HG02870 (cell line): Measurements from ENCODE around the gene DEFB131A.
"Not testable (repeated sequence)": the region's sequence is repeated elsewhere in the genome, so short reads cannot be mapped to it uniquely, and the experiment has no call there.

ENCODE experiments used
- ATAC-seq: cut with Tn5 transposase; IDR thresholded peaks from one replicate; pipeline ENCODE4 v1.9.1; 2021; ENCODE audit warnings: mild to moderate bottlenecking, moderate library complexity; ENCODE audit not compliant: unreplicated experiment

The DEFB131A gene, protein sequence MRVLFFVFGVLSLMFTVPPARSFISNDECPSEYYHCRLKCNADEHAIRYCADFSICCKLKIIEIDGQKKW

DNA sequence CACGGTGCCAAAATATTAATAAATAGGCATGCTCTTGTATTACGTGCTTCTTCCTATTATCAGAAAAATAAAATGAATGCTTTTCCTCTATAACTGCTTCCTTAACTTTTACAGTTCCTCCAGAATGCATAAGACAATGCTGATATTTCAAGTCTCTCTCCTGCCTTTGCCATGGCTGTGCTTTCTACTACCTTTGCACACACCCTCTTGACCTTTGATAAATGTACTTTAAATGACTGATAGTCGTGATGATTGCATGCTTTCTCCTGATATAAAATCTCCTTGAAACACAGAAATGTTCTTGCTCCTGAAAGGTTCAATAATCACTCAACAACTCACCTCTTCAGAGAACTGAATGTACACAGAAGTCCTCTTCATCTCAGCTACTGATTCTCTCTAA, at the start of gene DEFB131A:
DEFB131A (plus strand) TSS at position 301 of the 400 bp plus-strand sequence. CDS start 120 bp downstream, outside the sequence.
- not testable (repeated sequence) for ATAC-seq

DNA sequence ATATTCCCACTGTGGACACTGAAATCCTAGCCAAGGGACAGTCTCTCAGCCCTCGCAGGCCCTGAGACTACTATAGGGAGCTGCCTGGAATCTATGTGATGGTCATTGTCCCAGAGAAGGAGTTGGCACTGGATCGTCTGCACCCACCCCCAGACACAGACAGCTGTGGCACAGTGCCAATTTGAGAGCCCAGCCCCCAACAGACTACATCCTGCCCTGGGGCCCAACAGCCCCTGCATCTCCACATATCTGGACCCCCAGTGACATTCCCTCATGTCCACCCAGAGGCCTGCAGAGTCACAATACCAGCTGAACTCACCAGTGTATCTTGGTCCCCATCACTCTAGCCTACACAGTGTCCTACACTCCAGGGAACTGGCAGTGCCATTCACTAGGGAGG, 38.4 kb upstream of the DEFB131A start:
- ATAC-seq: not testable (repeated sequence)

DNA sequence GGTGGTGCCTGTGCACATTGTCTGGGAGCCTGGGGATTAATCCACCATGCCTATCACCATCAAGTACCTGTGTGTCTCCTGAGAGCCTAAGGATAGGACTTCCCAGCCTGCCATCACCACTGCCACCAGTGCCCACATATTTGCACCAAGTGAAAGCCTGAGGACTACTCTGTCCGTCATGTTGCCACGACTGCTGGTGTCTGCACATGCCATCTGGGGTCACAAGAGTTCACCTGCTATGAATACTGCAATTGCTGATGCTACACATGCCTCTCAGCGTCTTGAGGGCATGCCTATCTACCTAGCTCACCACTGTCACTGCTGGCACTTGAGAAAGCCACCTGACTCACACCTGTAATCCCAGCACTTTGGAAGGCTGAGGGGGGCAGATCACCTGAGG, 37.7 kb upstream of the DEFB131A start:
- not testable (repeated sequence) for ATAC-seq

DNA sequence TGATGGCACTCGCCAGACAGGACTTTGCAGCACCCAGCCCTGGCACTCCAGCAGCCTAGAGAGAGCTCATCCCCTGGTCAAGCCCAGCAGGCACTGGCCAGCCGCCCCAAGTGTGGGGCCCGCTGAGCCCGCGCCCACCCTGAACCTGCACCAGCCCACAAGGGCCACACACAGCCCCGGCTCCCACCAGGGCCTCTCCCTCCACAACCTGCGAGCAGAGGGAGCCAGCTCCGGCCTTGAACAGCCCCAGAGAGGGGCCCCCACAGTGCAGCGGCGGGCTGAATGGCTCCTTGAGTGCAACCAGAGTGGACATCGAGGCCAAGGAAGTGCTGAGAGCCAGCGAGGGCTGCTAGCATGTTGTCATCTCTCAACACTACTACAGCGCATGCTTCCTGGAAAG, 34.4 kb upstream of the DEFB131A start:
- no peak for ATAC-seq

DNA sequence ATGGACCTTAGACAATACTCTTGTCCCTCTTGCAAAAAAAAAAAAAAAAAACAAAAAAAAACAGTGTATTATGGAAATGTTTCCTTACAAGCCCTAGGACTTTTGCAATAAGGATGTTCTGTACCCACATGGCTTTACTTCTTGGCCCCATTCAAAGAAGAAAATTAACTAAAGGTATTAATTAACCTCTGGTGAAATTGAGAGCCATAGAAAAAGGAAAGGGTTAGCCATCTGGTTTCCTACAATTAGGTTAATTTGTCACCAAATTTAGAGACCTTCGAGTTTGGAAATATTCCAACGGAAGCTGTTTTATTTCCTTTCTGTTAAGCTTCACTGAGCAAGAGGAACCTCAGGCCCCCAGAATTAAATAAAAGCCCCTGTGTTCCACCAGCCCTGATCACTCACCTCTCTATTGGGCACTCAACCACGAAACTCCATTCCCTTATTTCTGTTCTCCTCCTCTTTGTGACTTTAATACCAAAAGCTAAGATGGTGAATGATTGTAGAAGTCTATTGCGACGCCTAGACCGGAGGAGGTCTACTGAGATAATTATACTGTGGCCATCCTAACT, 22.2 kb upstream of the DEFB131A start:
- ATAC-seq: not testable (repeated sequence)

DNA sequence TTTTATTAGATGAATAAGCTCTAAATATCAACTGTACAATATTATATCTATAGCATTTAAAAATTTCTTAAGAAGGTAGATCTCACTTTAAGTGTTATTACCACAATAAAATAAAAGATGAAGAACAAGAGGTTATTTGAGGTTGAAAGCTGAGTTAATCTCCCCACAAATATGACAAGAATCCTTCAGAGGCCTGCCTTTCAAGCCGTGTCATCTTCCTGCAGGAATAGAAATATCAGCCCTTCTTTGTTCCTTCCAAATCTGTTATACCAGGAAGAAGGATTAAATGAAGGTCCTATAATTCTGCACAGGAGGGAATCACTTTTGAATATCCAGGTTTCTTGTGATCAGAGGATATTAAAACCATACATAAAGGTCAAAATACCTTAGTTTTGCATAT, 18.3 kb upstream of the DEFB131A start:
- not testable (repeated sequence) for ATAC-seq

DNA sequence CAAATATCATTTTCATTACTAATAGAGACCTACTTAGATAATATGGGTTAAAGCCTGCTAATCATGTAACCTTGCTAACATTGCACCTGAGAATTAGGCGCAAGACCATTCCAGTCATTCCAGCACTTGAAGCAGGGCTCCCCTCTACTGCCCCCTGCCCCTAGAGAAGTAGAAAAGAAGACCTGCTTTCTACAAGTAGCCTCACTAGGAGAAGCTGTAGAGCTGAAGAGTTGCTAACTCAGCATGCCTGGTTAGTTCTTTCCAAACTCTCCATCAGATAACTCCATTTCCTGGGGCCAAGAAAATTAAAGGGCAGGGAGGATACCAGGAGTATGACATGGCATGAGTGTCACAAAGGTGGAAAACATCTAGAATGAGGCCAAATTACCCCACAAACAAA, 14.2 kb upstream of the DEFB131A start:
- ATAC-seq: not testable (repeated sequence)

DNA sequence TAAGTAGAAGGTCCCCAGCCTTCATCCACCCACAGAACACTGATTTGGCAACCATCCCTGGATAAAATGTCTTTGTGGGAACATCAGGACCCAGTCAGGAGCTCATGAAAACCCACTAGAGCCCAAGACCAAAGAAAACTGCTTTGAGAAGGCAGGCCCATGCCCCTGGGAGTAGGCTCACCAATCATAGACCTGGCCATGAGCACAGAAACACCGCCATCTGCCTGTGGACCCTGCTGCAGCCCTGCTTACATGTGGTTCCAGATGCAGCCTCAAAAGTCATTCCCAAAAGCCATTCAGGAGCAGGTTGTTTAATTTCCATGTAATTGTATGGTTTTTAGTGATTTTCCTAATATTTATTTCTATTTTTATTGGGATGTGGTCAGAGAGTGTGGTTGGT, 10.9 kb upstream of the DEFB131A start:
- not testable (repeated sequence) for ATAC-seq

DNA sequence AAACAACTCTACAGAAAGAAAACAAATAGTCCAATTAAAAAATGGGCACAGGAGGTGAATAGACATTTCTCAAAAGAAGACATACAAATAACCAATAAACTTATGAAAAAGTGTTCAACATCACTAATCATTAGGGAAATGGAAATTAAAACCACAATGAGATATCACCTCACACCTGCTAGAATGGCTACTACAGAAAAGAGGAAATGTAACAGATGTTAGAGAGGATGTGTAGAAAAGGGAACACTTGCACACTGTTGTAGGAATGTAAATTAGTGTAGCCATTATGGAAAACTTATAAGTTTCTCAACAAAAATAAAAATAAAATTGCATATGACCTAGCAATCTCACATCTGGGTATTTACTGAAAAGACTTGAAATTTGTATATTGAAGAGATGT, 7.5 kb upstream of the DEFB131A start:
- ATAC-seq: not testable (repeated sequence)

DNA sequence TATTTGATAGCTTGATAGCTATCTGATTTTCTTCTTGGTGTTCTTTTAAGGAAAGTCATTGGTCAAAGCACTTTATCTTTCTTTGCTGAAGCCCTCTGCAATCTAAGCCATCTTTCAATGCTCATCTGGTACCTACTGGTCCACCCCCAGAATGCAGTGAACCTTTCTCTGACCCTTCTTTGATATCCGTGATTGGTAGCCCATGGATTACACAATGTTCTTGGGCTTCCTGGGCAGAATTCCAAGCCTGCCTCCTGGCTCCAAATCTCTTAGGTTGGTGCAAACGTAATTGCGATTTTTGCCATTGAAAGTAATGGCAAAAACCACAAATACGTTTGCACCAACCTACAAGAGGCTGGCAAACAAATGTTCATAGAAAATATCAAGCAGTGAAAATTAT, 1.9 kb upstream of the DEFB131A start:
- ATAC-seq: not testable (repeated sequence)

DNA sequence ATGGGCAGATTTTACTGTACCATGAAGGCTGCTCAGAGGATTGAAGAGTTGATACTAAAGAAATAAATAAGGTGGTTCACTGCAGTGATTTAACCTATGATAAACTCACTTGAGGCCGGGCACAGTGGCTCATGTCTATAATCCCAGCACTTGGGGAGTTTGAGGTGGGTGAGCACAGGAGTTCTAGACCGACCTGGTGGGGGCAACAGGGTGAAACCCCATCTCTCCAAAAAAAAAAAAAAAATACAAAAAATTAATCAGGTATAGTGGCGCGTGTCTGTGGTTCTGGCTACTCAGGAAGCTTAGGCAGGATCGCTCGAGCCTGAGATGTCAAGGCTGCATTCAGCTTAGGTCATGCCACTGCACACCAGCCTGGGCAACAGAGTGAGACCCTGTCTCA, 467 bp downstream of the DEFB131A start:
- ATAC-seq: not testable (repeated sequence)

DNA sequence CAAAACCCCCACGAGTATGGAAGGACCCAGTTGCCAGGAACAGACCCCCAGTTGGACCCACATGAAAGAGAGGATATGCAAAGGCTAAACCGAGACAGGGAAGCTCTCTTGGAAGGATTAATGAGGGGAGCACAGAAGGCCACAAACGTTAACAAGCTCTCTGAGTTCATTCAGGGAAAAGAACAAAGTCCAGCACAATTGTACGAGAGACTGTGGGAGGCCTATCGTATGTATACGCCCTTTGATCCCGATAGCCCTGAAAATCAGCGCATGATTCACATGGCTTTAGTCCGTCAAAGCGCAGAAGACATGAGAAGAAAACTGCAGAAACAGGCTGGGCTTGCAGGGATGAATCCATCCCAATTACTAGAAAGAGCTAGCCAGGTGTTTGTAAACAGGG, 8.0 kb downstream of the DEFB131A start:
- not testable (repeated sequence) for ATAC-seq

DNA sequence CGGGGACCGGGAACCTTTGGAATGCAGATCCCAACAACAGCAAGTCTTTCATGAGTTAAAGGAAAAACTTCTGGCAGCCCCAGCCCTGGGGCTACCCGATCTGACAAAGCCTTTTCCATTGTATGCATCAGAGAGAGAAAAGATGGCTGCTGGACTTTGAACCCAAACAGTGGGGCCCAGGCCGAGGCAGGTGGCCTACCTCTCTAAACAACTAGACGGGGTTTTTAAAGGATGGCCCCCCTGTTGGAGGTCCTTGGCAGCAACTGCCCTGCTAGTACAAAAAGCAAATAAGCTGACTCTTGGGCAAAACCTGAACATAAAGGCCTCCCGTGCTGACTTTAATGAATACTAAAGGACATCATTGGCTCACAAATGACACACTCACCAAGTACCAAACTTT, 10.1 kb downstream of the DEFB131A start:
- ATAC-seq: not testable (repeated sequence)

DNA sequence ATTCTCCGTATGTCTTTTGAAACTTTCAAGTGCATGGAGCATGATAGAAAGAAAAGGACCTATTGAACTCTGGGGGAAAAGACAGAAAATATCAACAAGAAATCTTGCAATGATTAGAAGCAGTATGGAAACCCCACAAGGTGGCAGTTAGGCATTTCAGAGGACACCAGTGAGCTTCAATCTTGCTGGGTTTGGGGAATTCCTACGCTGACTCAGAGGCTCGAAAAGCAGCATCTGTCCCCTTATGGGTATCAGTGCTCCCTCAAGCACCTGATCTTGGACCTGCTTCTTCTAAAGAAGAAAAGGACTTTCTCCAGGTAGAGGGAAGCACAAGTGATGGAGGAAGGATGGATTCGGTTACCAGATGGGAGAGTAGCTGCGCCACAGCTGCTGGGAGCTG, 10.8 kb downstream of the DEFB131A start:
- not testable (repeated sequence) for ATAC-seq

DNA sequence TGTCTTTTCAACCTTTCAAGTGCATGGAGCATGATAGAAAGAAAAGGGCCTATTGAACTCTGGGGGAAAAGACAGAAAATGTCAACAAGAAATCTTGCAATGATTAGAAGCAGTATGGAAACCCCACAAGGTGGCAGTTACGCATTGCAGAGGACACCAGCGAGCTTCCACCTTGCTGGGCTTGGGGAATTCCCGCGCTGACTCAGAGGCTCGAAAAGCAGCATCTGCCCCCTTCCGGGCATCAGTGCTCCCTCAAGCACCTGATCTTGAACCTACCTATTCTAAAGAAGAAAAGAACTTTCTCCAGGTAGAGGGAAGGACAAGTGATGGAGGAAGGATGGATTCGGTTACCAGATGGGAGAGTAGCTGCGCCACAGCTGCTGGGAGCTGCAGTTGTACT, 35.3 kb downstream of the DEFB131A start:
- not testable (repeated sequence) for ATAC-seq

DNA sequence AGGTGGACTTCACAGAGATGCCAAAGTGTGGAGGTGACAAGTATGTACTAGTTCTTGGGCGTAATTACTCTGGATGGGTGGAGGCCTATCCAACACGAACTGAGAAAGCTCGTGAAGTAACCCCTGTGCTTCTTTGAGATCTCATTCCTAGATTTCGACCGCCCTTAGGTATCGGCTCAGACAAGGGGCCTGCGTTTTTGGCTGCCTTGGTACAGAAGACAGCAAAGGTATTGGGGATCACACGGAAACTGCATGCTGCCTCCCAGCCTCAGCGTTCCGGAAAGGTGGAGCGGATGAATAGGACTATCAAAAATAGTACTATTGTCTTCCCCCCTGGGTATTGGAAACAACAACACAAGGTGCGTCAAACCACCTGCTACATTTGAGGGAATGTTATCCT, 35.9 kb downstream of the DEFB131A start:
- ATAC-seq: not testable (repeated sequence)

DNA sequence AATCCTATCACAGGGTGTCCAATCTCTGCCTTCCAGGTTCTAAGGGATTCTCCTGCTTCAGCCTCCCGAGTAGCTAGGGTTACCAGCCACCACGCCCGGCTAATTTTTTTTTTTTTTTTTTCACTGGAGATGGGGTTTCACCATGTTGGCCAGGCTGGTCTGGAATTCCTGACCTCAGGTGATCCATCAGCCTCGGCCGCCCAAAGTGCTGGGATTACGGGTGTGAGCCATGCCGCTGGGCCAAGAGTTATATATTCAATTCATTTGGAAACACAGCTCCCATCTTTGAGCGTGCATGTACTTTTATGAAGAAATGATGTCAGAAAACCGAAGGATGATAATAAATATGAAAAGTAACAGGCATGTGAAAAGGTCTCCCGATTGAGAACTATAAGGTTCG, 38.7 kb downstream of the DEFB131A start:
- ATAC-seq: not testable (repeated sequence)

DNA sequence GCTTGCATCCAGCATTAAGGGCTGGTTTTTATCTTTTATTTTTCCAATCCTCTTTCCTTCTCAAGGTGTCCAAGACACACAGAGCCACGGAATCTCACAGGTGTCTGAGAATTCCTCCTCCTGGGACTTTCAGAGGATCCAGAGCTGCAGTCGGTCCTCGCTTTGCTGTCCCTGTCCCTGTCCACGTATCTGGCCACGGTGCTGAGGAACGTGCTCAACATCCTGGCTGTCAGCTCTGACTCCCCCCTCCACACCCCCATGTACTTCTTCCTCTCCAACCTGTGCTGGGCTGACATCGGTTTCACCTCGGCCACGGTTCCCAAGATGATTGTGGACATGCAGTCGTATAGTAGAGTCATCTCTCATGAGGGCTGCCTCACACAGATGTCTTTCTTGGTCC, 39.5 kb downstream of the DEFB131A start:
- ATAC-seq: not testable (repeated sequence)

DNA sequence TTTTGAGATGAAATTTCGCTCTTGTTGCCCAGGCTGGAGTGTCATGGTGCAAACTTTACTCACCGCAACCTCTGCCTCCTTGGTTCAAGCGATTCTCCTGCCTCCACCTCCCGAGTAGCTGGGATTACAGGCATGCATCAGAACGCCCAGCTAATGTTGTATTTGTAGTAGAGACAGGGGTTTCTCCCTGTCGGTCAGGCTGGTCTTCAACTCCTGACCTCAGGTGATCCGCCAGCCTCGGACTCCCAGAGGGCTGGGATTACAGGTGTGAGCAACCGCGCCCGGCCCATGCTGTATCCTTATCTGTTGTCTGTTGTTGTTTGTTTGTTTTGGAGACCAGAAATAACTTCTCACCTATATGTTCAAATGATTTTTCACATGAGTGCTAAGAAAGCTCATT, 42.7 kb downstream of the DEFB131A start:
- ATAC-seq: not testable (repeated sequence)

DNA sequence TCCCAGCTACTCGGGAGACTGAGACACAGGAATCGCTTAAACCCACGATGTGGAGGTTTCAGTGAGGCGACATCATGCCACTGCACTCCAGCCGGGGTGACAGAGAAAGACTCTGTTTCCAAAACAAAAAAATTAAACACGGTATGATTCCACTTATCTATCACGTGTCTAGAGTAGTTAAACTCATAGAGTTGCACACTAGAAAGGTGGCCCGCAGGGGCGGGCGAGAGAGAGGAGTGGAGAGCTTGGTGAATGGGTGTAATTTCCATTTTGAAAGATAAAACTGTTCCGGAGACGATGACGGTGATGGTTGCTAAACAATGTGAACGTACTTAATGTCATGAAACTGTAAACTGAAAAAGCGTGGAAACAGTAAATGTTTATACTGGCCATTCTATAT, 44.6 kb downstream of the DEFB131A start:
- not testable (repeated sequence) for ATAC-seq

DNA sequence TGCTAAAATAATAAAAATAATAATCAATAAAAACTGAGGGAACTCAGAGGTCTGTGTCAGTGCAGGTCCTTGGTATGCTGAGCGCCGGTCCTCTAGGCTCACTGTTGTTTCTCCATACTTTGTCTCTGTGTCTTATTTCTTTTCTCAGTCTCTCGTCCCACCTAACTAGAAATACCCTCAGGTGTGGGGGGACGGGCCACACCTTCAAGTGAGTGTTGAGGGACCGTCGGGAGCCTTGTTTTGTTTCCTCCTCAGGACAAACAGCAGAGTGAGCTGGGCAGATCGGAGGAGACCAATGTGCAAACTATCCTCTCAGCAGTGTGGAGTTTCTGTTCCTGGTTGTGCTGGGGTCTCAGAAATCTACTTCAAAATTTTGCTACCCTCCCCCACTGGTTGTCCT, 46.3 kb downstream of the DEFB131A start:
- not testable (repeated sequence) for ATAC-seq

DNA sequence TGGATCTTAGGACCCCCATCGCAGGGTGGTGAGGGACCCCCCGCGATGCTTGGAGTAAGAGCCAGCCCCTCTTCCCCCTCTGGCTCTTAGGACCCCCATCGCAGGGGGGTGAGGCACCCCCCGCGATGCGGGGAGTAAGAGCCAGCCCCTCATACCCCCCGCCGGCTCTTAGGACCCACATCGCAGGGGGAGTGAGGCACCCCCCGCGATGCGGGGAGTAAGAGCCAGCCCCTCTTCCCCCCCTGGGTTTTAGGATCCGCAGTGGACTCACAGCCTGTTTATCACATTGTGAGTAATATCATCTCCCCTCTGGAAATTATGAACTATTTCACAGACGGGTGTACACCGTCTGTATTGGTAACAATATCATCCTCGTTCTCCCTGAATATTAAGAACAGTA, 46.8 kb downstream of the DEFB131A start:
- ATAC-seq: not testable (repeated sequence)

DNA sequence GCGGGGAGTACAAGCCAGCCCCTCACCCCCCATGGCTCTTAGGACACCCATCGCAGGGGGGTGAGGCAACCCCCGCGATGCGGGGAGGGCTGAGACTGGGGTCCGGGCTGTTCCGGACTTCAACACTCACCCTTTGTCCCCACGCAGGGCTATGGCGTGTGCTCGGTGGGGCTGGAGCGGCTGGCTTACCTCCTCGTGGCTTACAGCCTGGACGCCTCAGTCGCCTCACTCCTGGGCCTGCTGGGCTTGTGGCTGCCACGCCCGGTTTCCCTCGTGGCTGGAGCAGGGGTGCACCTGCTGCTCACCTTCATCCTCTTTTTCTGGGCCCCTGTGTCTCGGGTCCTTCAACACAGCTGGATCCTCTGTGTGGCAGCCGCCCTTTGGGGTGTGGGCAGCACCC, 49.4 kb downstream of the DEFB131A start:
- ATAC-seq: not testable (repeated sequence)
